Activated T-cell treated with anti-CD3 and anti-CD28 coated beads, Interleukin-2, amount 50 U/mL, for 48 hours (primary cell): ENCODE measurements around the gene CELSR1.
"Not testable (repeated sequence)": the region's sequence is repeated elsewhere in the genome, so short reads cannot be mapped to it uniquely, and the experiment has no call there.

Source experiments
- DNase-seq, 2 experiments: peaks; one replicate each; pipeline ENCODE4 v3.0.0-alpha.2; 2020

CELSR1 gene

DNA sequence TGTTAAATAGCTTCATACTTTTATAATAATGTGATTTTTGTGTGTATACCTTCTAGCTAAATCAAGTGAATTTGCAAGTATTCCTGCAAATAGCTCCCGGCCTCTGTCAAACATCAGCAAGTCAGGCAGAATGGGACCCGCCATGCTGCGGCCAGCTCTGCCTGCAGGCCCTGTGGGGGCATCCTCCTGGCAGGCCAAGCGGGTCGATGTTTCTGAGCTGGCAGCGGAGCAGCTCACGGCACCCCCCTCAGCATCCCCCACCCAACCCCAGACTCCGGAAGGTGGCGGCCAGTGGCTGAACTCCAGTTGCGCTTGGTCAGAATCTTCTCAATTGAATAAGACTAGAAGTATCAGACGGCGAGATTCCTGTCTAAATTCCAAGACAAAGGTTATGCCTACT, 221.4 kb downstream of the CELSR1 start:
- DNase-seq: no peak

DNA sequence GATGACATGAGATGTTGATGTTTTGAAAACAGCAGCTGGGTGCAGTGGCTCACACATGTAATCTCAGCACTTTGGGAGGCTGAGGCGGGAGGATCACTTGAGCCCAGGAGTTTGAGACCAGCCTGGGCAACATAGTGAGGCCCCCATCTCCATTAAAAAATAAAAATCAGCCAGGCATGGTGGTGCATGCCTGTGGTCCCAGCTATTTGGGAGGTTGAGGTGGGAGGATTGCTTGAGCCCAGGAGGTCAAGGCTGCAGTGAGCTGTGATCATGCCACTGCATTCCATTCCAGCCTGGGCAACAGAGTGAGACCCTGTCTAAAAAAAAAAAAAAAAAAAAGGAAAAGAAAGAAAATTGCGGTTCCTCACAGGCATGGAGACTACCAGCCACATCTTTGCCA, 224.6 kb downstream of the CELSR1 start:
- not testable (repeated sequence) for DNase-seq

DNA sequence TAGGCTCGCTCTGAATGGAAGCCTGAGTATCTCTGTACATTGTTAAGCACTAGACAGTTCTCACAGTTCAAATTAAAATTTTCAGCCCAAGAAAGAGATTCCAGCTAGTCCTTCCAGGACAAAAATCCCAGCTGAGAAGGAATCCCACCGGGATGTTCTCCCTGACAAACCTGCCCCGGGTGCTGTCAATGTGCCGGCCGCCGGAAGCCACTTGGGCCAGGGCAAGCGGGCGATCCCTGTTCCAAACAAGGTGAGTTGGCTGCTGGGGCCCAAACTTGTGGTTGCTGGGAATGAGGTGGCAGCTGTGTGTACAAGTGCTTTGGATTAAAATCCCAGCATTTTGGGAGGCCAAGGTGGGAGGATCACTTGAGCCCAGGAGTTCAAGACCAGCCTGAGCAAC, 225.4 kb downstream of the CELSR1 start:
- no peak for DNase-seq
